ENCODE results near the gene TCAIM.
"Not testable (repeated sequence)": the region's sequence is repeated elsewhere in the genome, so short reads cannot be mapped to it uniquely, and the experiment has no call there.

TCAIM gene

DNA sequence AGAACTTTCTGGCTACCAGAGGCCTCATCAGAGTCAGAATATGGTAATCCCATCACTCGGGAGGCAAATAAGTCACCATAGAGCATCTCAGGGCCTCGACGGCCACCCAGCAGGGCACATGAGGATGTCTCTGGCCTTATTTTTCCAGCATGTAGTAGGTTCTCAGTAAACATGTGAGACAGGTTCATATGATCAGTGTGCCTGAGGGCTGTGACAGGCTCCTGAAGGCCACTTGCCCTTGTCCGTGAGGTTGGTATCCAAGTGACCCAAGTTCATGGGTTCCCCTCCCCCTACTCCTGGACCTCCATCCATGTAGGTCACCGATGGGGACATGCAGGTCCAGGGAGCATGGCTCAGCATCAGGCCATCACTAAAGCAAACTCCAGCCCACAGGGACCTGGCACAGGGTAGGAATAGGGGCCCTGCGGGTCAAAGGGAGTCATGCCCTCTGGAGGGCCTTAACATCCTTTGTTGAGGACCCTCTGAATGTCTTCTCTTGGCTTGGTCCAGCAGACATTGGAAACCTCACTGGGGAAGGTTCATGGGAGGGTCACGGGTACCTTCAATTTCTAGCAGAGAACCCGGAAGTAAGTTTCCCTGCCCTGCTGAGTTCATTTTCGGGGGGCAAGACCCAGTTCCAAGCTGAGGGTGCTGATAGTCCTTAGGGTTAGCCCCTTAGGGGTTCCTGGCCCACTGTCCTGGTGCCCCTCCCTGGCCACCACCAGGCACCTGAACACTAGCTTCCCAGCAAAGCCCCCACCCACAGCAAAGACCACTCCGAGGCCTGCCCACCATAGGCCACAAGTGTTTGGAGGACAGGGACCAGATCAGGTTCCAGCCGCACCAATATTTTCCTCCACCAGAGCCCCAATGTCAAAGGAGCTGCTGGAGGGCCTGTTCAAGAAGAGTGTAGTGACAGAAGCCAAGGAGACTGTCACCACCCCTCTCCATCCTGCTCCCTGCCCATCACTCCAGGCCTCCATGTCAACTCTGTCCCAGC lies 77.8 kb downstream of the TCAIM start:
- DNase-seq = no peak

DNA sequence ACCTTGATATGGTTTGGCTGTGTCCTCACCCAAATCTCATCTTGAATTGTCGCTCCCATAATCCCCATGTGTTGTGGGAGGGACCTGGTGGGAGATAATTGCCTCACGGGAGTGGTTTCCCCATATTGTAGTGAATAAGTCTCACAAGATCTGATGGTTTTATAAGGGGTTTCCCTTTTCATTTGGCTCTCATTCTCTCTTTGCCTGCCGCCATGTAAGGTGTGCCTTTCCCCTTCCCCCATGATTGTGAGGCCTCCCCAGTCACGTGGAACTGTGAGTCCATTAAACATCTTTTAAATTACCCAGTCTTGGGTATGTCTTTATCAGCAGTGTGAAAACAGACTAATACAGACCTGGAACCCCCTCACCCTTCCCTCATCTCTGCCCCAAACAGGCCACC lies 79.6 kb downstream of the TCAIM start:
- DNase-seq = not testable (repeated sequence)

DNA sequence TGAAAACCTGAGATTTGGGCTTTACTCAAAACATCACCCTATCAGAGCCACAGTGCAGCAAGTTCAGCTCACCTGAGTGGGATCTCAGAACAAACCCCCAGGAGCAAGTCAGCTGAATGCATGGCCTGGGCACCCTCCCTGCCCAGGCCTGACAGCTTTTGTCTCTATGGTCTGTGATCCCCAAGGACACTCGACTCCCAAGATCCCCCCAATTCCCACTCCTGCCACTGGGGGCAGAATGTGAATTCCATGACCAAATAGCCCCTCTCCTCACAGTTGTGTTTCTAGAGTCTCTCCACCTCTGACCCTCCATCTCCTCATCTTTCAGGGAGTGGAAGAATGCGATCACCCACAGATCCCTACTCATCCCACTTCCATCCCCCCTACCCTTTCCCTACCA lies 80.0 kb downstream of the TCAIM start:
- DNase-seq = no peak

DNA sequence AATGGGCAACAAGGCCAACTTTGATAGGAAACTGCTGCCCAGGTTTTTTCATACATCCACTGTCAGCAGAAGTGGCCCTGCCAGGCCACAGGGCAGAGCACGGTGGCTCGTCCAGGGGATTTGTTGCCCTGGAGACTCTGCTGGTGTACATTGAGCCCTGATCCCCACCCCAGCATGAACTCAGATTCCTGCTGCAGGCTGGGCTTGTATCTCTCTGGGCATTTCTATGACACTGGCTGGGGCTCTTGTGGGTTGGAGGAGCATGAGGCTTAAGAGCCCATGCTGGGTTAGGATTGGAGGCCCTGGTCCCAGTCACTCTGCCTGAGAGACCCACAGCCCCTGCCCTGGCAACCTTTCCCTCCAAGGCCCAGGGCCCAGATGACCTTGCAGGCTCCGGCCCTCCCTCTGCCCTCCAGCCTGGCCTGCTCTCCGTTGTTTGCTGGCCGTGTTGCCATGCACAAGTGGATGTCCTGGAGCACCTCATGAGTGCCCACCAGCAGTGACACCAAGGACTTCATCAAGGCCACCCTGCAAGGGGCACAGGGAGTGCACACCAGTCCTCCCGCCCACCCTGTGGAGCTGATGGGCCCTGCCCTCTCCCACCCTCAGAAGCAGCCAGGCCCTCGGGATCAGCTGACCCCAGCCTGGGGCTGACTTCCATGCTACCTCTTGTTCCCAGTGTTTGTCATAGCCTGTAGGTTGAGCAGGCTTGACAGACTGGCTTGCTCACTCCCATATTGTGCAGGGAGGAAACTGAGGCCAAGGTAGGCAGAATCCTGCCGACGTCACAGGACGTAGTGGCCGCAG lies 80.8 kb downstream of the TCAIM start:
- DNase-seq = no peak

DNA sequence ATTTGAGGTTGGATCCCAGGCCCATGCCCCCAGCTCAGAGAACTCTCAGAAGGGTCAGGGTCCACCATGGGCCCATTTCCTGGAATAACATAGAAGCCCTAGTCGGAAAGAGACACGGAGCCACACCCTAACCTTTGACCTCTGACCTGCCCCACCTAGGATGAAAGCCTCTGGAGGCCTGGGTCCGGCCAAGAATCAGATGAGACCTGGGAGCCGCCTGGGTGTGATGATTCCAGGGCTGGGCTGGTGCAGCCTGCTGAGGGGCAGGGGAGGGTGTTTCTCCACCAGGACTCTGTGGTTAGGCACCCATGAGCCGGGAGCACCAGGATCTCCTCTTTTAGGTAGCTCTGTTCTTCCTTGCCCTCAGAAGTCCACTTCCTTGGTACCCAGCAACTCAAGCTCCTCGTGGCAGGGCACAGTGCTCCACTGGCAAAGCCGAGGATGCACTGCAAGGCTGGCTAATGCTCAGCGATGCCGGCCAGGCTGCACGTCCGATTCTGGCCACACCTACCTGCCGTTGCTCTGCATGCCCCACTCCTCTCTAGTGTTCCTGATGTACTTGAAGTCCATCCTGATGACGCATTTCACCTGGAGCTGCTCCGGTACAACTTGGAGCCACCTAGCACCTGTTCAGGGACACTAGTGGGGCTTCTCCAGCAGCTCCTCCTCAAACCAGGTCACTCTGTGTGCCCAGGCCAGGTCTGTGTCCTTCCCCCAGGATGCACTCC lies 81.5 kb downstream of the TCAIM start:
- DNase-seq = no peak

DNA sequence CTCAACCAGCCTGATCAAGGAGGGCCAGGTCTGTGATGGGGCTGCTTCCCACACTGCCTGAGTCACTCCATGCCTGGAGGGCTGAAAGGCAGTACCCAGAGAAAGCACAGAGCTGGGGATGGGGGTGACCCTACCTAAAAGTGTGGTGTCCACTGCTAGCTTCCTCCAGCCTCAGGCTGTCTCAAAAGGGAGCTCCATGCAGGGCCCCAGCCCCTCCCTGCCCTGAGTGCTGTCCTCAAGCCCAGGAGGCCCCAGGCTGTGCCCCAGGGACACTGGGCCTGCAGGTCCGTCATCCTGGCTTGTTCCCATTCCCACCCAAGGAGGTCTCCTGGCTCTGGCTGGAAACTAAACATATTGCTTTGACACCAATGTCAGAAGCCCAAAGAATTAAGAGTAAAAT lies 82.1 kb downstream of the TCAIM start:
- no peak for DNase-seq

DNA sequence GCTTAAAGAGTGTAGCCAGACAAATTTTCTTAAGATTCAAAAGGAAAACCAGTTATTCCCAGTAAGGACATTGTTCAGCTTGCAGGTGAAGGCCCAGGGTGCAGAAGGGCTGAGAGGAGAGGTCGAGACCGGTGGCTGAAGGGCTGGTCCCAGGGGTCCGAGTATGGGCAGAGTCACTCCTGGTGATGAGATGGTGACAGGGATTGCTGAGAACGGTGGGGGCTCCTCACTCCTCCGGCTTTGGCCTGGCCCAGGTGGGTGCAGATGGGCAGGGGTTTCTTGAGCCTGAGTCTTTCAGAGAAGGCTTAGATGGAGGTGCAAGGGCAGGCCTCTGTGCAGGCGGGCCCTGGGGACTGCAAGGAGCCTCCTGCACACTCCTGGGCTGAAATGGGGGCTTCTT lies 82.7 kb downstream of the TCAIM start:
- no peak for DNase-seq

DNA sequence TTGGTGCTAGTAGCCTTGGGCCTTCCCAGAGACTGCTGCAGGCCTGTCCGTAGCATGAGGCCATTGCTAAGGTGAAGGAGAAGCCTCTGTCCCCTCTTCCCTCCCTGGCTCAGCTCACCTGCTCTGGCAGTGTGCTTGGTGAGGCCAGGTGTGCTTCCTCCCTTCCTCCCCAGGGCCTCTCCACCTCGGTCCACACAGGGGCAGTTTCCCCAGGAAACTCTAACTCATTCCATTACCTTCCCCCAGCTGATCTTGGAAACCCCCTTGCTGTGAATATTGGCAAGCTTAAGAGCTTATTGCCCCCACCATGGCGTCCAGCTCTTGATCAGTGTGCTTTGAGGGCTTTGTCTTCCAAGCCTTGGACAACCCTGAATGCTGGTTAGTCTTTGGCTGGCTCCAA lies 86.2 kb downstream of the TCAIM start:
- no peak for DNase-seq

DNA sequence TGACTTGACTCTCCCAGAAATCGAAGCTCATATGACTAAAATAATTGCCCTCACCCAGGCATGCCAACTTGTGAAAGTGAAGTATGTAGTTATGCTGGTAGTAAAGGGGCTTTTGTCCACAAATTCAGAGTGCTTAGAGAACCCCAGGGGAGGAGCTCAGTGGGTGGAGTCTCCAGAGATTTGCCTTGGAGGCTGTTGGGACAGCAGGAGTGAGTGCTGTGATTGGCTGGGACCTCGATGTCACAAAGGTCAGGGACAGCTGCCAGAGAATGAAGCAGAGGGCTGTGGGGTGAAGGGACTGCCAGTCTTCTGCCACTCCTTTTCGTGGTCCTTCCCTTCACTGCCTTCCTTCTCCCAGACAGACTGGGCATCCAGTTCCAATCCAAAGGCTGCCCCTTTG lies 89.1 kb downstream of the TCAIM start:
- no peak for DNase-seq

DNA sequence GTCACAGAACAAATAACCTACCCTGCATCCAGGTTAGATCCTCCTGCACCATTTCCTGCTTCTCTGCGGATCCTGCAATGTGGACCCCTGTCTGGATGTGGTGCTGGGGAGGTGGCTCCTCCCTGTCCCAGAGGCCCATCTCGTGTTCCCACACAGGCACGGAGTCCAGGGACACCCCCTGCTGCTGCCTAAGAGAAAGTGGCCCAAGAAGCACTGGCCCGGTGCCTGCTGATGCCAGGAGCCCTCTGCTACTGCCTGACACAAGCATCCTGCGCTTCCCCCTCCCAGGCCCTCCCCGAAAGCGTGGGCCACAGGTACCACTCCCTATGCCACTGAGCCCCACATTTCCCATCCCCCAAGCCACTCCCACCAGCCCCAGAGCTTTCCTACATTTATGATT lies 90.3 kb downstream of the TCAIM start:
- no peak for DNase-seq

DNA sequence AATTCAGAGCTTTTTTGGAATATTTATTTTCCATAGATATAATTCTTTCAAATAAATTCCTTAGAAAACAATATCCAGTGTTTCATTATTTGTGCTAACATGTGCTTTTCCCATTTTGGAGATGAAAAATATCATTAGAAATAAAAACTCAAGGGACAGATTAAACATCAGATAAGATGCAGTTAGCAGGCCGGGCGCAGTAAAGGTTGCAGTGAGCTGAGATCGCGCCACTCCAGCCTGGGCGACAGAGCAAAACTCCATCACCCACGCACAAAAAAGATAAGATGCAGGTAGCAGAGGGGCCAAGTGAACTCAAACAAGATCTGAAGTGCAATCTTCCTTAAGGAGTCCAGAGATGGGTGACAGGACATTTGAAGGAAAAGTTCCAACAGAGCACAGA lies 90.9 kb downstream of the TCAIM start:
- no peak for DNase-seq

DNA sequence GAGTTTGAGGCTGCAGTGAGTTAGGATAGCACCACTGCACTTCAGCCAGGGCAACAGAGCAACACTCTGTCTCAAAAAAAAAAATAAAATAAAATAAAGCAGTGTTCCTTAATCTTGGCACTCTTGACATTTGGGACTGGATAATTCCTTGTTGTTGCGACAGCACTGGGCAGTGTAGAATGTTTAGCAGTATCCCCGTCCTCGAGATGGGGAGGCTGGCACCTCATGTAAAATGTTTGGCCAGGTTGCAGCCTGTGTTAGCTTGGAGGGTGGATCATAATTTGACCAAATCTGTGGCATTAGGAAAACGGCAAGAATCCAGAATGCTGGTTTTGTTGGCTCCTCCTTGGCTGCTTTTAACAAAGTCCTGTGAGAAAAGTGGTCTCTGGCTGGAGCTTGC lies 91.9 kb downstream of the TCAIM start:
- DNase-seq = no peak

DNA sequence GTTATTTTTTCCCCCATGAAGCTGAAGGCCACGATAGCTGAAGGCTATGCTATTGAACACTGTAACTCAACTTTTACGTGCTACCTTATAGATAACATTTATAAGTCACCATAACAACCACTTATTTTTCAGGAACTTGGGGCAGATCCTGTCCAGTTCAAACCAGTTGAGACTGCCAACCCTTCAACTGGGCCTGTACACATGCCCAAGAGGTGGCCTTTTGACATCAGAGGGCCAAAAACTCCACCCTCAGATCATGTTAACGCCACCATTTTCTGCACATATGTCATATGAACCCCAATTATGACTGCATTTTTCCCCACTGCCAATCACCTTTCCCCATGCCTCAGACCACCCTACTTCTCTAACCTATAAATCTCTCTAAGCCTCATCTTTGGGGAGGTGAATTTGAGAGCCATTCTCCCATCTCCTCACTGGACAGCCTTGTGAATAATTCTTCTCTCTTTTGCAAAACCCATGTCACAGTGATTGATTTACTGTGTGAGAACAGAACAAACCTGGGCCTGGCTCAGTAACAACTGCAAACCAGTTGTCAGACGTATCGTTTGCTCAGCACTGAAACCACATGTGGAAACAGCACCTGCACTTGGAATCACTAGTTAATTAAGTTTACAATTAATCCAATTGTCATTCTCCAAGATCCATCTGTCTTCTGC lies 96.4 kb downstream of the TCAIM start:
- DNase-seq = no peak

DNA sequence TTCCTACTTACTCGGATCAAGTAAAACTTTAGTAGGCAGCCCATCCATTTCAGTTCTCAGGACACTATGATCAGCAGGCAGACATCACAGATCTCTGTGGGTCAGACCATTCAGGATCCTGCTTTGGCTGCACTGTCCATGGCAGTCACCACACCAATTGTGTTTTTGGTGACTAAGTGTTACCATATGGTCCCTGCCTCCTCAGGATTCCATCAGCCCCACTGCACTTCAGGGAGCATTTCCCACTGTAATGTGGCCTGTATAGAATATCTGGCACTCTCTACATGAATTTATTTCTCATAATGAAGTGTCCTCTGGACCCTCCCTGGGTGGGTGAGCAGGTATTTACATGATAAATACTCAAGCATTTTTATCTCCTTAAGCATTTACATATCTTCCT lies 97.6 kb downstream of the TCAIM start:
- DNase-seq = no peak

DNA sequence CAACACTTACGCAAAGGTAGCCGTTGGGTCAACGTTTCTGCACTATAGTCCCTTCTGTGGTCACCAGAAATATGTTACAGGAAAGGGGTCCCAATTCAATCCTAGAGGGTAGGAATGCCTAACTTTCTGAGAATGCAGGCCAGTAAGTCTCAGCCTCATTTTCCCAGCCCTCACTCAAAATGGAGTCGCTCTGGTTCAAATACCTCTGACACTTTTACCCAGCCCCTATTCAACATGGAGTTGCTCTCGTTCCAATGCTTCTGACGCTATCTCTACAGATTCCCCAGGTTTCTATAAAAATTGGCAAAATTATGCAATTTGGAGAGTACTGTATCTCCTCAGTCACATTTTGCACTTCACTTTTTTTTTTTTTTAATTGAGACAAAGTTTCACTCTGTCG lies 99.2 kb downstream of the TCAIM start:
- DNase-seq = no peak

DNA sequence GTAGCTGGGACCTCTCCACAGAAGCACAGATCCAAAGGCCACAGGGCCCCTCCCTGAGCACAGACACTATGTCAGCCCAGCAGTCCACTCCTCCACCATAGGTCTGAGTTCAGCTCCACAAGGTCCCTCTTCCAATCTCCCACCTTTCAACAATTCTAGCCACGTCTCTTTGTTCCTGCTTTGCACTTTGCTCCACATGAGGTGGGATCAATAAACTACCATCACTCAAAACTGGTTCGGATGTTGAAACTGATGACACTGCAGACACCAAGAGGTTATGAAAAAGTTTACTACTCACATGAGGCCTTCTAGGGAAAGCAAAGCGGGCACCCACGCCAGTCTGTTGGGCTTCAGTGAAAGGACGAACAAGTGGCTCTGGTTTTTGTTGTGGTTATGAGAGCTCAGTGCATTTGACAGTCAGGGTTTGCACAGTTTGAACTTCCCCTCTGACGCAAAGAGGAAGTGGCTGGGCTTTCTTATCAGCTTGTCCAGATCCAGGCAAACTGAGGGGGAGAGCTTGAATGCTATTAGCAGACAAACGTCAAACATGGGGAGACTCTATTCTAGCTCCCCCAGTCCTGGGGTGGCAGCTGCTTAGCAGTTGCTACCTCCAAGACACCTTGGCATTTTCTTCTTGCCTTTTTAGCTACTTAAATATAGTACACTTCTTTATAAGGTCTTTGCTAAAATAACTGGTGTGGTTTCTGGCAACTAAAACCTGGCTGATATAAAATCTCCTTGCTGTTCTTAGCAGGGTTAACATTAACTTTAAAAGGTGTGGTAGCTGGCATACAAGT lies 101.1 kb downstream of the TCAIM start:
- peak; percentile 80 to 86 for DNase-seq

DNA sequence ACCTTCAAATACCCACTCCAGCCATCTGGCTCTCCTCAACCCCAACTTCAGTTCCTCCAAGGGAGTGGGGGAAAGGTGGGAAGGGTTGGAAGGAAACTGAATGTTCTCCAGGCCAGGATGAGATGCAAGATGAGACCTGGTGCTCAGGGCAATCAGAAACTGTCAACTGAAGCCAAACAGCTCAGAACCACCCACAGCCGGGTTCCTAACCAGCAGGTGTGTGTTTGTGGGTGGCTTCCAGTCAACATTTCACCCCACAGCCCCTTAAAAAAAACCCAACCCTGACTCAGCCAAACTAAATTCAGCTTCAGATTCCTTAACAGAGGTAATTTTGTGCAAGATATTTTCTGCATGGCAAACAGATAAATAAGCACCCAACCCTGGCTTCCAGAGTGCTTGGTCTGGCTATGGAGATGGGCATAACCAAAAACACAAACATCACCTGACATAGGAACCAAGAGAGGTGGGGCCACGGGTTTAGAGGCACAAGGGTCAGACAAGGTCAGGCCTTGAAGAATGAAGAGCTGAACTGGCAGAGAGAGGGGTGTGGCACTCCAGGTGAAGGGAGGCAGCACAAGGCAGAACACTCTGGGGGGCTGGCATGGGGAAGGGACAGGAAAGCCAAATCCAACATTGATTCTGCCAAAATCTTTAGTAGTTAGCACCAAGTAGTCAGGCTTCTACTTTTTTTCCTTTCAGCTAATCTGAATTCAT lies 104.2 kb downstream of the TCAIM start:
- DNase-seq = no peak

DNA sequence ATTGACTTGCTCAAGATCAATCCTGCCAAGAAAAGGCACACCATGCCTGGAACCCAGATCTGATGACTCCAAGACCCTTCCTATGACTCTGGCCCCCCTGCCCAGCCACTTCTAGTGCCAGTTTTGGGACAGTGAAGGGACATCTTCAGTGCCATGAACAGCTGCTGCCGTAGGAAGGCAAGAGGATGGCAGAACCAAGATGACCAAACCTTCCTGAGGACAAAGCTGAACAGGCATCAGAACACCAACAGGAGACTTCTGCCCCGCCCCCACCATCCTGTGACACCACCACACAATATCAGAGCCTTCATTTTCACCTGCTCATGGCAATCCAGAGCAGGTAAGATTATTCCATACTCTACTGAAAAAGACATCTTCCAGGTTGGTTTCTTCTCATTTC lies 105.9 kb downstream of the TCAIM start:
- no peak for DNase-seq

DNA sequence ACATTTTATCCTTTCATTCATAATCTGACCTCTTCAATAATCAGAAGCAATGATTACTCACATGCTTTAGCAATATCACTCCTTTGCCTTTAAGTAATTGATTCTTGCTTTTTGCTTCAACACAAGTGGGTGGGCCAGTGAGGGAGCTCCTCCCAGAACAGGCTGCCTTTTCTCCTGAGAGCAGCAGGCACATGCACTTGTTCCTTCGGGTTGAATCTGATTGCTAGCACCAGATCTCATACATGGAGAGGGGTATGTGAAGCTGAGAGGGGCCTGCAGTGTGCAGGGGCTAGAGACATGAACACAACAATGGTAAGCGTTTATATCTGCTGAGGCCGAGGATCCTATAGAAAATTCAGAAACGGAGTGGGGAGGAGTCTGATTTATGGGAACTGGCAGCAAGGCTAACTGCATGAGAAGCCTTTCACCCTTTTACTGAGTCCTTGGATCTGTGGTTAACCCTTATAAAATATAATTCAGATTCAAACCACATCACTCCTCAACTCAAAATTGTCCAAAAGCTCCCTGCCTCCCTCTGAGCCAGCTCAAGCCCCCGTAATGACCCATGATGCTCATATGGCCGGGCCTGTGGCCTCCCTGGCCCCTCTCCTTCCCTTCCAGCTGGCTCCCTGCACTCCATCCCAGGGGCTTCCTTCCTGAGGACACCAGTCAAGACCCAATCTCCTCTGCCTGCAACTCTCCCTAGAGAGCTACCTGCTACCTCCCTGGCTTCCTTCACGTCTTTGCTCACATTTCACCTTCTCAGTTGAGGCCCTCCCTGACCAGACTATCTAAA lies 106.5 kb downstream of the TCAIM start:
- DNase-seq = no peak

DNA sequence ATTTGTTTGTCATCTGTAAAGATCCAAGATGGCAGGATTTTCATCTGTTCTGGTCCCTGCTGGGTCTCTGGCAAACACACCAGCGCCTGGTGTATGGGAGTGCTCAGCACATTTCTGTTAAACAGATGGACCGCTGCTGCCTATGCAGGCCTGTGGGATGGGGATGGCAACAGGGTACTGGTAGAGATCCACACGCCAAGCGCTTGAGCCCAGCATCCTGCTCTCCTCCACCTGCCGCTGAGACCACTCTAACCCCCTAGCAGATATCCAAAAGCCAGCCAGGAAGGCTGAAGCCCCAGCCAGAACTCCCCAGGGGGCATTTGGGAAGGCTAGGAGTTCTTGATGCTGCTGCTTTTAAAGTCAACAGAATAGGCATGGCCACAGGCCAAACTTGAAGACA lies 107.2 kb downstream of the TCAIM start:
- DNase-seq = no peak
